Psoas muscle (tissue), 8 donors: ENCODE data around the gene MAGEB2. TPM values are rescaled to one million over a fixed set of nuclear protein-coding genes. Genes with fewer than 3 reads are reported as not detected.
"Not testable (repeated sequence)": the region's sequence is repeated elsewhere in the genome, so short reads cannot be mapped to it uniquely, and the experiment has no call there.

Source experiments
- ATAC-seq, 4 donors: fragments of 200-7000 bp; cut with Tn5 transposase; one replicate each; pipeline ENCODE4 v1.9.1; 2020; ENCODE audit warnings: moderate library complexity in 3 of 4, mild to moderate bottlenecking in 2 of 4
- DNase-seq, 2 donors: peaks; one replicate each; pipeline ENCODE4 v3.0.0-alpha.2; 2020
- H3K27ac ChIP-seq: fragments of 200-600 bp; one replicate; pipeline ENCODE4 v1.8.0; 2022
- H3K27me3 ChIP-seq, 3 donors: fragments of 200-600 bp in 1 of 3; one replicate each; pipeline versions ENCODE4 v1.6.1 to v1.8.0; 2013 to 2022; ENCODE audit warnings: low read length in 2 of 3, mild to moderate bottlenecking in 2 of 3, moderate library complexity in 1 of 3; ENCODE audit not compliant: insufficient read depth in 3 of 3
- H3K36me3 ChIP-seq, 2 donors: fragments of 200-600 bp in 1 of 2; one replicate each; pipeline versions ENCODE4 v1.6.1 to v1.8.0; 2013 to 2022; ENCODE audit warnings: low read depth in 1 of 2, mild to moderate bottlenecking in 1 of 2, moderate library complexity in 1 of 2; ENCODE audit not compliant: insufficient read depth in 1 of 2
- H3K4me1 ChIP-seq: fragments of 200-600 bp; one replicate; pipeline ENCODE4 v1.8.0; 2022
- H3K4me3 ChIP-seq: fragments of 200-600 bp; one replicate; pipeline ENCODE4 v1.8.0; 2022; ENCODE audit warnings: mild to moderate bottlenecking
- H3K9me3 ChIP-seq: fragments of 200-600 bp; one replicate; pipeline ENCODE4 v1.8.0; 2022
- WGBS, 3 donors: extraction: QIAGEN DNeasy Blood & Tissue Kit; methylation state at CpG; one replicate each; pipeline versions ENCODE4 v1.1.6 to v1.1.7; 2013; 5-methylcytosine and 5-hydroxymethylcytosine counted together
- intact Hi-C, 2 donors: fragments of 100-400 bp; cut with DNase I; formaldehyde crosslinking; loops; one replicate each; pipeline versions ENCODE4 v1.11.0 to v1.14.2; 2022
- polyA plus RNA-seq, 3 donors: library from polyadenylated mRNA; stranded (reverse); fragments of 200-250 nt; gene quantifications; one replicate each; pipeline ENCODE4 v1.2.3, GENCODE V29; 2013
- total RNA-seq, 4 donors: library from RNA; stranded (reverse); fragmentation: NEBNext Ultra II Directional in 2 of 4; extraction: Animal tissue kit (Norgen Biotek cat#: 25700) in 2 of 4; gene quantifications; one replicate each; pipeline versions ENCODE4 v1.2.1 to v1.2.4, GENCODE V29; 2021 to 2023
- TF ChIP-seq, protein P1 (sequence below): fragments of 200-600 bp; IDR thresholded peaks from one replicate; pipeline ENCODE4 v1.8.0; 2022; ENCODE audit warnings: antibody characterized with exemption
- donor health status: healthy with polysubstance abuse.
- donor health status: DM: no; HTN: no; CAD: no; lungs with moderate emphysema.
- donor health status: Bipolar disorder and iron deficiency.
- donor health status: healthy.
- donor health status: DM: yes; HTN: yes; CAD: no.
- donor health status: DM: no; HTN: no; CAD: no.
- donor health status: DM: no; HTN: no; CAD: no.
- donor health status: DM: yes; HTN: yes; CAD: no.

The MAGEB2 gene
- total and polyA plus RNA-seq, 7 donors: not detected

GRCh38 chrX:30190426-30190825 is 24.9 kb upstream of the MAGEB2 start:
- Histone ChIP-seq H3K4me3 (no peak overlapping the region), H3K27ac (no peak overlapping the region), H3K9me3 (no peaks in the 10 kb centered on the region), H3K36me3 (no peaks in the 10 kb centered on the region), H3K27me3 (peaks cover 0 to 6% (median 0%) of the 10 kb centered on the region in 3 donors), H3K4me1 (no peaks in the 10 kb centered on the region)
- DNase-seq: no peak
- intact Hi-C loops: no loop called here
- WGBS, 3 donors: 82 to 98% (median 93%) methylated on average over 2 of the region's 2 CpGs
- ATAC-seq: no peak
- TF ChIP-seq, protein P1, sequence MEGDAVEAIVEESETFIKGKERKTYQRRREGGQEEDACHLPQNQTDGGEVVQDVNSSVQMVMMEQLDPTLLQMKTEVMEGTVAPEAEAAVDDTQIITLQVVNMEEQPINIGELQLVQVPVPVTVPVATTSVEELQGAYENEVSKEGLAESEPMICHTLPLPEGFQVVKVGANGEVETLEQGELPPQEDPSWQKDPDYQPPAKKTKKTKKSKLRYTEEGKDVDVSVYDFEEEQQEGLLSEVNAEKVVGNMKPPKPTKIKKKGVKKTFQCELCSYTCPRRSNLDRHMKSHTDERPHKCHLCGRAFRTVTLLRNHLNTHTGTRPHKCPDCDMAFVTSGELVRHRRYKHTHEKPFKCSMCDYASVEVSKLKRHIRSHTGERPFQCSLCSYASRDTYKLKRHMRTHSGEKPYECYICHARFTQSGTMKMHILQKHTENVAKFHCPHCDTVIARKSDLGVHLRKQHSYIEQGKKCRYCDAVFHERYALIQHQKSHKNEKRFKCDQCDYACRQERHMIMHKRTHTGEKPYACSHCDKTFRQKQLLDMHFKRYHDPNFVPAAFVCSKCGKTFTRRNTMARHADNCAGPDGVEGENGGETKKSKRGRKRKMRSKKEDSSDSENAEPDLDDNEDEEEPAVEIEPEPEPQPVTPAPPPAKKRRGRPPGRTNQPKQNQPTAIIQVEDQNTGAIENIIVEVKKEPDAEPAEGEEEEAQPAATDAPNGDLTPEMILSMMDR: no peak

GRCh38 chrX:30193910-30194309 is 21.5 kb upstream of the MAGEB2 start:
- ATAC-seq, intact Hi-C loops, H3K36me3 ChIP-seq, H3K27ac ChIP-seq, H3K4me3 ChIP-seq, DNase-seq, H3K27me3 ChIP-seq, H3K4me1 ChIP-seq, H3K9me3 ChIP-seq: not testable (repeated sequence)
- WGBS, 3 donors: 56 to 80% (median 72%) methylated on average over 6 of the region's 6 CpGs

DNA sequence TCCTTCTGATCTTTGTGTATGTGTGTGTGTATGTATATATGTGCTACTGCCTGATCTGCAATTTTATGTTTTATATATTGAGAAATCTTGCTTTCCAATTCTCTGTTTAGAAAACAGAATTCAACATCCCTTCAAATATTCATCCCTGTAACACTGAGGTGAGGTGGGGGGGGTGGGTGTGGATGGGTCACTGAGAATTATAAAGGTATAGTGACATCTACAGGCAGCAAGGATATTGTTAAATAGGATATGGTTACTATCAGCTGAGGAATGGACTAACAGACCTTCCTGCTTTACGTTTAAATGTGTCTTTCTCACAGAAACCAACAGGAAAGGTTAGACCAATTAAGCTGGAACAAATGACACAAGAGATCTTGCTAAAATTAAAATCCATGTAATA is 19.0 kb upstream of the MAGEB2 start:
- ATAC-seq: no peak
- 7 to 22% (median 14%) methylated on average over 1 of the region's 1 CpG for WGBS, 3 donors
- no peak overlapping the region for H3K4me3 ChIP-seq
- intact Hi-C loops: no loop called here
- no peaks in the 10 kb centered on the region for H3K9me3 ChIP-seq
- H3K4me1 ChIP-seq: no peaks in the 10 kb centered on the region
- no peak overlapping the region for H3K27ac ChIP-seq
- H3K36me3 ChIP-seq: no peaks in the 10 kb centered on the region
- H3K27me3 ChIP-seq: peaks cover 0 to 7% (median 0%) of the 10 kb centered on the region in 3 donors
- DNase-seq: no peak
- TF ChIP-seq, protein P1: no peak

DNA sequence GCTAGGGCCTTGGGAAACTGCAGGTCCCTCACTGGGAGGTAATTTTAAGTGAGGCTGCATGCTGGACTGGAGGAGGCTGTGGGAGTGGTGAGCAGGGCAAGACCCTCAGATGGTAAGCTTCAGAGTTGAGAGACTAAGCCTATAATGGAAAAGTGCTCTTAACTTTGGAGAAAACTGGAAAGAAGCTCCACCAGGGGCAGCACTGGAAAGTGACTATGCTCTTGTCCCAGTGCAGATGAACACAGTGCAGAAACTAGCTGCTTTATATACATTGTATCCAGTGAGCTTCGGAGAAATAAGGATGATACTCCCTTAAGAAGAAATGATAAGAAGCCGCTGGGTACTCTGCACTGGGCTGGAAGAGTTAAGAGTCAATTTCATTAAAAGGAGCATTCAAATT is 3.2 kb upstream of the MAGEB2 start:
- 81 to 94% (median 81%) methylated on average over 2 of the region's 2 CpGs for WGBS, 3 donors
- DNase-seq (no peak), ATAC-seq (no peak)
- no peak overlapping the region for H3K4me3 ChIP-seq
- H3K27me3 ChIP-seq: peaks cover 0 to 6% (median 0%) of the 10 kb centered on the region in 3 donors
- H3K4me1 ChIP-seq: no peaks in the 10 kb centered on the region
- TF ChIP-seq, protein P1: no peak
- no peak overlapping the region for H3K27ac ChIP-seq
- no peaks in the 10 kb centered on the region for H3K36me3 ChIP-seq
- no peaks in the 10 kb centered on the region for H3K9me3 ChIP-seq
- intact Hi-C loops: no loop called here

DNA sequence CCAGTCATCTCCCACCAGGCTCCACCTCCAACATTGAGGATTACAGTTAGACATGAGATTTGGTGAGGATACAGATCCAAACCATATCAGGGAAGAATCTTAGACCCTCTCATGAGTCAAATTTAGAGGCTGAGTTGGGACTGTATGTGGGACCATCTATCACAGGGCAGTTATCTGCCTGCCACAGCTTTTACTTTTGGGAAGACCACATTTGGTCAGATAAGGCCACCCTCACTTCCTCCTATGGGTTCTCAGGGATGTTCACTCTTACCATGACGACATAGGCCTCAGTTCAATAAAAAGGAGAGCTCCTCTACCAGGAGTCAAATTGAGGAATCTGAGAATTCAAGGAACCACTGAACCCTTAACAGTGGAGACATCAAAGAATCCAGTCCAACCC is 2.1 kb downstream of the MAGEB2 start:
- DNase-seq (no peak), ATAC-seq (no peak)
- TF ChIP-seq, protein P1: no peak
- intact Hi-C loops: no loop called here
- WGBS, 3 donors: 57 to 84% (median 63%) methylated on average over 1 of the region's 1 CpG
- no peaks in the 10 kb centered on the region for H3K36me3 ChIP-seq
- no peaks in the 10 kb centered on the region for H3K4me1 ChIP-seq
- no peak overlapping the region for H3K27ac ChIP-seq
- no peak overlapping the region for H3K4me3 ChIP-seq
- no peaks in the 10 kb centered on the region for H3K27me3 ChIP-seq
- H3K9me3 ChIP-seq: no peaks in the 10 kb centered on the region
